K562 (cell line): ENCODE results near the gene PCDH9. TPM values are rescaled to one million over a fixed set of nuclear protein-coding genes. Genes with fewer than 3 reads are reported as not detected.

Experiments
- ATAC-seq: fragments of 200-7000 bp; cut with Tn5 transposase; 3 replicates; pipeline ENCODE4 v1.9.1; 2020; ENCODE audit warnings: moderate library complexity
- BruUV-seq: library from RNA; stranded (reverse); fragments of 400-500 nt; replicated peaks from 2 replicates; lab custom pipeline; 2021; lab: Mats Ljungman, UMichigan
- CTCF ChIA-PET: fragments of 300-600 bp; formaldehyde crosslinking; extraction: SDS; loops from one replicate; lab custom pipeline; 2021; ENCODE audit warnings: low intra/inter-chr PET ratio; lab: Yijun Ruan, JAX
- POLR2A ChIA-PET: fragments of 300-600, 350-650 bp; sonication (Branson Sonifier 250); formaldehyde crosslinking; extraction: SDS; loops from one replicate; lab custom pipeline; 2021; ENCODE audit warnings: antibody characterized with exemption, inconsistent platforms; lab: Yijun Ruan, JAX
- DNase-seq, 4 experiments: peaks; one replicate each; pipeline versions ENCODE4 v3.0.0 to v3.0.0-alpha.2; 2011 to 2018; ENCODE audit warnings: low spot score in 3 of 4, mixed read lengths in 3 of 4; ENCODE audit errors: extremely low read depth in 1 of 4
- FAIRE-seq: peaks from 2 replicates; lab custom pipeline; 2011; peaks lifted over from hg19 to GRCh38; lab: Jason Lieb, UNC
- H2AFZ ChIP-seq: 2 replicates; pipeline ENCODE4 v1.6.0; 2011; ENCODE audit warnings: low read depth, low read length, control low read depth, inconsistent platforms
- H3K27ac ChIP-seq: fragments of 200-600 bp; 3 replicates; pipeline ENCODE4 v1.8.0; 2011; ENCODE audit warnings: low read depth, mild to moderate bottlenecking, control low read depth, inconsistent platforms, low read length, moderate library complexity, mixed read lengths; ENCODE audit errors: extremely low read depth
- H3K27me3 ChIP-seq, 2 experiments: fragments of 300-600 bp in 1 of 2; 2 replicates in 1 of 2; 3 replicates in 1 of 2; pipeline versions ENCODE4 v1.6.0 to v1.8.0; 2011; ENCODE audit warnings: inconsistent platforms in 2 of 2, low read length in 2 of 2, mild to moderate bottlenecking in 1 of 2, mixed read lengths in 1 of 2, moderate library complexity in 1 of 2; ENCODE audit not compliant: control insufficient read depth in 2 of 2, insufficient read depth in 2 of 2
- H3K36me3 ChIP-seq: fragments of 300-600 bp; 3 replicates; pipeline ENCODE4 v1.8.0; 2011; ENCODE audit warnings: mild to moderate bottlenecking, low read length, inconsistent platforms; ENCODE audit not compliant: control insufficient read depth, insufficient read depth
- H3K4me1 ChIP-seq, 2 experiments: fragments of 200-600 bp in 1 of 2; replicated peaks in 1 of 2; 2 replicates in 1 of 2; 3 replicates in 1 of 2; pipeline versions ENCODE4 v1.5.1 to v1.8.0; 2011; ENCODE audit warnings: inconsistent platforms in 2 of 2, low read length in 2 of 2, mild to moderate bottlenecking in 1 of 2, mixed read lengths in 1 of 2, moderate library complexity in 1 of 2; ENCODE audit not compliant: control insufficient read depth in 2 of 2, insufficient read depth in 2 of 2
- H3K4me2 ChIP-seq: 2 replicates; pipeline ENCODE4 v1.6.1; 2011; ENCODE audit warnings: low read length, control low read depth, inconsistent platforms, mixed read lengths; ENCODE audit not compliant: insufficient read depth
- H3K4me3 ChIP-seq: fragments of 200-600 bp; sonication (generic), shearing (Covaris generic); 2 replicates; pipeline ENCODE4 v1.5.1; 2016; ENCODE audit warnings: control low read depth, inconsistent platforms
- H3K79me2 ChIP-seq: fragments of 200-600 bp; 3 replicates; pipeline ENCODE4 v1.8.0; 2011; ENCODE audit warnings: low read length, inconsistent platforms; ENCODE audit not compliant: control insufficient read depth, insufficient read depth
- H3K9ac ChIP-seq, 2 experiments: 2 replicates each; pipeline versions ENCODE4 v1.6.0 to v1.6.1; 2011; ENCODE audit warnings: low read depth in 2 of 2, low read length in 2 of 2, control low read depth in 1 of 2, inconsistent platforms in 1 of 2, mild to moderate bottlenecking in 1 of 2, mixed read lengths in 1 of 2; ENCODE audit not compliant: insufficient read depth in 1 of 2
- H3K9me1 ChIP-seq: one replicate; pipeline ENCODE4 v1.6.0; 2011; ENCODE audit warnings: inconsistent platforms, mild to moderate bottlenecking, low read length, moderate library complexity; ENCODE audit not compliant: control insufficient read depth, insufficient read depth
- H3K9me3 ChIP-seq: replicated peaks from 2 replicates; pipeline ENCODE4 v1.5.1; 2011; ENCODE audit warnings: low read depth, low read length, inconsistent platforms; ENCODE audit not compliant: control insufficient read depth, insufficient read depth
- H4K20me1 ChIP-seq: replicated peaks from 2 replicates; pipeline ENCODE4 v1.6.1; 2011; ENCODE audit warnings: low read length, inconsistent platforms, mixed read lengths; ENCODE audit not compliant: control insufficient read depth, insufficient read depth
- CBFB ChIP-seq: sonication (generic); formaldehyde crosslinking; IDR thresholded peaks from 2 replicates; pipeline ENCODE4 v1.4.0; 2020; ENCODE audit warnings: mild to moderate bottlenecking, missing genetic modification reagents
- CCAR2 ChIP-seq: fragments of 200-400 bp; formaldehyde crosslinking; IDR thresholded peaks from 2 replicates; pipeline ENCODE4 v1.6.1; 2017; ENCODE audit warnings: mild to moderate bottlenecking, low read depth, low read length
- FOXM1 ChIP-seq, 2 experiments: fragments of 450-650 bp in 1 of 2; sonication (generic) in 1 of 2; formaldehyde crosslinking in 1 of 2; IDR thresholded peaks; 2 replicates each; pipeline versions ENCODE4 v1.6.1 to v1.9.0; 2017 to 2022; ENCODE audit warnings: low read depth in 2 of 2, mild to moderate bottlenecking in 2 of 2, missing genetic modification reagents in 1 of 2, moderate library complexity in 1 of 2
- GATA2 ChIP-seq: sonication (generic); formaldehyde crosslinking; IDR thresholded peaks from 2 replicates; pipeline ENCODE4 v1.4.0; 2020; ENCODE audit warnings: mild to moderate bottlenecking, missing genetic modification reagents
- ILK ChIP-seq: fragments of 450-650 bp; IDR thresholded peaks from 2 replicates; pipeline ENCODE4 v1.6.1; 2016; ENCODE audit warnings: missing genetic modification characterization, low read depth, mild to moderate bottlenecking, missing compliant biosample characterization, moderate library complexity, borderline replicate concordance
- KDM1A ChIP-seq, 2 experiments: fragments of 450-650 bp; IDR thresholded peaks; 2 replicates each; pipeline ENCODE4 v1.6.1; 2016; ENCODE audit warnings: mild to moderate bottlenecking in 2 of 2
- KLF16 ChIP-seq: IDR thresholded peaks from 2 replicates; pipeline ENCODE4 v1.6.1; 2016; ENCODE audit warnings: antibody characterized with exemption
- NONO ChIP-seq, 2 experiments: fragments of 200-400 bp in 1 of 2; fragments of 450-650 bp in 1 of 2; formaldehyde crosslinking in 1 of 2; IDR thresholded peaks; 2 replicates each; pipeline ENCODE4 v1.6.1; 2017; ENCODE audit warnings: low read depth in 2 of 2, mild to moderate bottlenecking in 2 of 2, moderate library complexity in 2 of 2, low read length in 1 of 2
- NR1H2 ChIP-seq: sonication (generic); formaldehyde crosslinking; IDR thresholded peaks from 2 replicates; pipeline ENCODE4 v1.4.0; 2020; ENCODE audit warnings: mild to moderate bottlenecking, missing genetic modification reagents
- PHB ChIP-seq: fragments of 250-450 bp; sonication (Bioruptor Pico); IDR thresholded peaks from 2 replicates; pipeline ENCODE4 v1.5.0; 2021
- RBM17 ChIP-seq: fragments of 200-400 bp; formaldehyde crosslinking; IDR thresholded peaks from 2 replicates; pipeline ENCODE4 v1.6.1; 2017; ENCODE audit warnings: low read depth, mild to moderate bottlenecking, low read length, borderline replicate concordance
- TAF9B ChIP-seq: fragments of 450-650 bp; IDR thresholded peaks from 2 replicates; pipeline ENCODE4 v1.6.1; 2018; ENCODE audit warnings: mild to moderate bottlenecking; ENCODE audit not compliant: partially characterized antibody
- TCFL5 ChIP-seq: fragments of 250-450 bp; sonication (Bioruptor Pico); conservative IDR thresholded peaks from 2 replicates; pipeline ENCODE4 v1.6.1; 2021; ENCODE audit warnings: mild to moderate bottlenecking, moderate library complexity, matching md5 sums
- ZBTB2 ChIP-seq: fragments of 450-650 bp; IDR thresholded peaks from 2 replicates; pipeline ENCODE4 v1.6.1; 2016; ENCODE audit warnings: antibody characterized with exemption
- ZBTB34 ChIP-seq: fragments of 250-450 bp; sonication (Bioruptor Pico); IDR thresholded peaks from 2 replicates; pipeline ENCODE4 v1.8.0; 2021; ENCODE audit warnings: mild to moderate bottlenecking, moderate library complexity
- ZEB2 ChIP-seq: fragments of 450-650 bp; IDR thresholded peaks from 2 replicates; pipeline ENCODE4 v1.6.1; 2016
- ZZZ3 ChIP-seq: fragments of 450-650 bp; IDR thresholded peaks from 2 replicates; pipeline ENCODE4 v1.6.1; 2016; ENCODE audit warnings: antibody characterized with exemption, mild to moderate bottlenecking, moderate library complexity
- WGBS: fragments of 100-300 bp; shearing (Covaris generic); methylation state at CpG from one replicate; pipeline ENCODE4 v1.1.6; 2016; ENCODE audit warnings: low coverage, mixed read lengths; ENCODE audit not compliant: insufficient coverage; ENCODE audit errors: missing lambda C conversion rate; 5-methylcytosine and 5-hydroxymethylcytosine counted together
- in situ Hi-C: fragments of 300-500 bp; cut with MboI; formaldehyde crosslinking; loops from 4 replicates; pipeline ENCODE4 v1.15.0; 2018; ENCODE audit warnings: inconsistent platforms, mixed read lengths
- intact Hi-C: fragments of 100-400 bp; cut with micrococcal nuclease; formaldehyde crosslinking; loops from 2 replicates; pipeline ENCODE4 v1.14.2; 2022
- polyA plus RNA-seq, 8 experiments: library from polyadenylated mRNA; depleted of rRNA in 4 of 8; stranded (reverse) in 5 of 8; unstranded in 3 of 8; fragments of >200 nt; fragmentation: Nextera tagmentation in 2 of 8; fragmentation: Illumina TruSeq in 1 of 8; extraction: Ambion mirVana in 2 of 8; extraction: Trizol in 1 of 8; gene quantifications; 2 replicates each; pipeline versions ENCODE4 v1.2.1 to v1.2.3, GENCODE V29; 2011 to 2014; ENCODE audit warnings: inconsistent platforms in 1 of 8, missing spikeins in 1 of 8
- total RNA-seq, 7 experiments: library from RNA; depleted of rRNA in 6 of 7; stranded (reverse); fragments of >200 nt in 6 of 7; fragmentation: Illumina TruSeq in 2 of 7; extraction: Trizol in 2 of 7; gene quantifications; 2 replicates each; pipeline versions ENCODE4 v1.2.1 to v1.2.3, GENCODE V29; 2011 to 2021; ENCODE audit warnings: low replicate concordance in 1 of 7
- TF ChIP-seq, protein P1 (sequence below): sonication (generic); formaldehyde crosslinking; IDR thresholded peaks from 2 replicates; pipeline ENCODE4 v1.8.1; 2022; ENCODE audit warnings: missing genetic modification reagents

The PCDH9 gene
- total and polyA plus RNA-seq, 9 of the 15 experiments (the other 6 are each of a cell fraction or from before 2014, with no cell fraction given): 1.1 to 6.7 (median 4.9) TPM

DNA sequence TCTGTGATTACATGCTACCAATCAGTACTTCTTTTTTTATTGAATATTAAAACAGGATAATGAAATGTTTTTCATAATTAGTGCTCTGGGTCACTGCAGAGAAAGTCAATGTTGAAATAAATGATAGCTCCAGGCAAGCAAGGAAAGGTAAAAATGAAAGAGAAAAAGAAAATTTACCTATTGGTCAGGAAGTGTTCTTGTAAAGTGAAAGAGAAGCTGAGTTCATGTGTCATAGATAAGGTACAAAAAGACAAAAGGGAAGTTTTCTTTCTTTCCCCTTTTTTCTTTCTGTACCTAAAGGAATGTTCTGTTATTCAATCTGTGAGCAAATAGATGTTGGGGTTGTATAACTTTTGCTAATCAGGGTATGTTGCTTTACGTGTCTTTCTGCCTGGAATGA lies 197.0 kb downstream of the PCDH9 start:
- ATAC-seq (no peak), DNase-seq (no peak), FAIRE-seq (no peak)
- H3K79me2 ChIP-seq: no peaks in the 10 kb centered on the region
- 25% methylated on average over 1 of the region's 1 CpG for WGBS
- H3K9me3 ChIP-seq: no peaks in the 10 kb centered on the region
- POLR2A ChIA-PET: no interaction called here
- H3K9me1 ChIP-seq: no peaks in the 10 kb centered on the region
- no peaks in the 10 kb centered on the region for H3K36me3 ChIP-seq
- no peaks in the 10 kb centered on the region for H3K27me3 ChIP-seq
- H2AFZ ChIP-seq: no peak overlapping the region
- no peak overlapping the region for H3K4me2 ChIP-seq
- CTCF ChIA-PET: no interaction called here
- no peak overlapping the region for H3K27ac ChIP-seq
- no TSS peak for BruUV-seq
- in situ Hi-C loops (no loop called here), intact Hi-C loops (no loop called here)
- no peaks in the 10 kb centered on the region for H3K4me1 ChIP-seq
- H4K20me1 ChIP-seq: no peaks in the 10 kb centered on the region
- H3K9ac ChIP-seq: no peak overlapping the region
- H3K4me3 ChIP-seq: no peak overlapping the region
- TF ChIP-seq TCFL5 (CRISPR knock-in tag): no peak
- no peak for TF ChIP-seq ZZZ3
- TF ChIP-seq ZEB2: no peak
- no peak for TF ChIP-seq GATA2
- no peak for TF ChIP-seq ZBTB34 (CRISPR knock-in tag)
- TF ChIP-seq PHB: no peak
- no peak for TF ChIP-seq ILK (tag)
- no peak for TF ChIP-seq CBFB (CRISPR knock-in tag)
- TF ChIP-seq NONO (IDR thresholded peaks at IDR 0.05; ENCODE audit: low read depth in 2 of 2, low read length in 1 of 2): no peak
- TF ChIP-seq KLF16: no peak
- no peak for TF ChIP-seq KDM1A (IDR thresholded peaks at IDR 0.05)
- no peak for TF ChIP-seq CCAR2
- TF ChIP-seq, protein P1, sequence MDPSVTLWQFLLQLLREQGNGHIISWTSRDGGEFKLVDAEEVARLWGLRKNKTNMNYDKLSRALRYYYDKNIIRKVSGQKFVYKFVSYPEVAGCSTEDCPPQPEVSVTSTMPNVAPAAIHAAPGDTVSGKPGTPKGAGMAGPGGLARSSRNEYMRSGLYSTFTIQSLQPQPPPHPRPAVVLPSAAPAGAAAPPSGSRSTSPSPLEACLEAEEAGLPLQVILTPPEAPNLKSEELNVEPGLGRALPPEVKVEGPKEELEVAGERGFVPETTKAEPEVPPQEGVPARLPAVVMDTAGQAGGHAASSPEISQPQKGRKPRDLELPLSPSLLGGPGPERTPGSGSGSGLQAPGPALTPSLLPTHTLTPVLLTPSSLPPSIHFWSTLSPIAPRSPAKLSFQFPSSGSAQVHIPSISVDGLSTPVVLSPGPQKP (CRISPR knock-in tag): no peak
- TF ChIP-seq NR1H2: no peak
- TF ChIP-seq RBM17: no peak
- no peak for TF ChIP-seq TAF9B
- no peak for TF ChIP-seq ZBTB2
- TF ChIP-seq FOXM1 (IDR thresholded peaks at IDR 0.05; ENCODE audit: low read depth): no peak
- TF ChIP-seq FOXM1 (CRISPR knock-in tag; IDR thresholded peaks at IDR 0.05; ENCODE audit: low read depth): no peak
